ENCODE data around the gene ADK. TPM values are rescaled to one million over a fixed set of nuclear protein-coding genes. Genes with fewer than 3 reads are reported as not detected.

ADK gene
- total and polyA plus RNA-seq, 2 of the 4 experiments (the other 2 are of a cell fraction): 30.6 to 40.9 TPM

- no CpG with 5 or more reads among the region's 3 CpGs for WGBS, 2 experiments (ENCODE audit: extremely low coverage in 2 of 2, insufficient read length in 1 of 2)
- Histone ChIP-seq H3K23ac (ENCODE audit: low read depth, low read length) (no peak overlapping the region), H3K27ac (ENCODE audit: insufficient read depth, low read length) (no peak overlapping the region), H4K91ac (ENCODE audit: insufficient read depth, low read depth, low read length) (no peak overlapping the region), H2AK5ac (ENCODE audit: low read depth, low read length) (no peak overlapping the region), H3K36me3 (ENCODE audit: control insufficient read depth, insufficient read depth, low read length) (peaks cover 2% of the 10 kb centered on the region; the same call in 1 of the 2 replicates), H3K79me1 (ENCODE audit: low read depth in 1 of 2, low read length in 2 of 2) (no peaks in the 10 kb centered on the region), H2BK15ac (ENCODE audit: low read depth, low read length) (no peak overlapping the region), H3K4me2 (ENCODE audit: low read depth, low read length) (no peak overlapping the region), H4K20me1 (ENCODE audit: insufficient read depth, low read length) (no peaks in the 10 kb centered on the region), H3K9me3 (ENCODE audit: control insufficient read depth, insufficient read depth, low read length) (no peaks in the 10 kb centered on the region), H2AFZ (replicated peaks; ENCODE audit: low read length, poor library complexity) (no peak overlapping the region), H4K8ac (ENCODE audit: low read depth in 2 of 2, low read length in 2 of 2) (no peak overlapping the region), H3K14ac (replicated peaks; ENCODE audit: low read depth, low read length) (no peak overlapping the region), H3K4me3 (ENCODE audit: insufficient read depth, low read depth, low read length) (no peak overlapping the region), H2BK20ac (ENCODE audit: low read depth, low read length) (no peak overlapping the region), H3K9ac (ENCODE audit: low read depth, low read length) (no peak overlapping the region), H3K4ac (ENCODE audit: low read depth, low read length) (no peak overlapping the region), H3K56ac (ENCODE audit: extremely low read depth, insufficient read depth, low read length) (no peak overlapping the region), H2AK9ac (replicated peaks; ENCODE audit: low read depth, low read length, poor library complexity) (no peak overlapping the region), H3K27me3 (ENCODE audit: control insufficient read depth, insufficient read depth, low read length) (no peaks in the 10 kb centered on the region), H3K4me1 (ENCODE audit: control insufficient read depth, insufficient read depth, low read length) (no peaks in the 10 kb centered on the region), H3K18ac (ENCODE audit: low read depth, low read length) (no peak overlapping the region), H3K9me1 (ENCODE audit: insufficient read depth, low read length) (no peaks in the 10 kb centered on the region), H2BK5ac (ENCODE audit: low read depth, low read length, poor library complexity, severe bottlenecking) (no peak overlapping the region), H4K5ac (ENCODE audit: low read depth, low read length) (no peak overlapping the region), H2BK120ac (ENCODE audit: low read depth, low read length) (no peak overlapping the region)
- no TSS peak for BruUV-seq (replicated peaks)
- no peak for DNase-seq
- ChIA-PET POLR2A (ENCODE audit: unreplicated experiment) (no interaction called here), CTCF (no interaction called here)
- intact Hi-C loops (cut with micrococcal nuclease) (no loop called here), in situ Hi-C loops (cut with MboI; ENCODE audit: low sequenced_read_pairs) (no loop called here), dilution Hi-C loops (cut with HindIII; ENCODE audit: low sequenced_read_pairs, unreplicated experiment) (no loop called here)
- TF ChIP-seq, protein P1, sequence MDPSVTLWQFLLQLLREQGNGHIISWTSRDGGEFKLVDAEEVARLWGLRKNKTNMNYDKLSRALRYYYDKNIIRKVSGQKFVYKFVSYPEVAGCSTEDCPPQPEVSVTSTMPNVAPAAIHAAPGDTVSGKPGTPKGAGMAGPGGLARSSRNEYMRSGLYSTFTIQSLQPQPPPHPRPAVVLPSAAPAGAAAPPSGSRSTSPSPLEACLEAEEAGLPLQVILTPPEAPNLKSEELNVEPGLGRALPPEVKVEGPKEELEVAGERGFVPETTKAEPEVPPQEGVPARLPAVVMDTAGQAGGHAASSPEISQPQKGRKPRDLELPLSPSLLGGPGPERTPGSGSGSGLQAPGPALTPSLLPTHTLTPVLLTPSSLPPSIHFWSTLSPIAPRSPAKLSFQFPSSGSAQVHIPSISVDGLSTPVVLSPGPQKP (IDR thresholded peaks at IDR 0.05; ENCODE audit: borderline replicate concordance, low read depth, low read length): no peak
- TF ChIP-seq, protein P2, sequence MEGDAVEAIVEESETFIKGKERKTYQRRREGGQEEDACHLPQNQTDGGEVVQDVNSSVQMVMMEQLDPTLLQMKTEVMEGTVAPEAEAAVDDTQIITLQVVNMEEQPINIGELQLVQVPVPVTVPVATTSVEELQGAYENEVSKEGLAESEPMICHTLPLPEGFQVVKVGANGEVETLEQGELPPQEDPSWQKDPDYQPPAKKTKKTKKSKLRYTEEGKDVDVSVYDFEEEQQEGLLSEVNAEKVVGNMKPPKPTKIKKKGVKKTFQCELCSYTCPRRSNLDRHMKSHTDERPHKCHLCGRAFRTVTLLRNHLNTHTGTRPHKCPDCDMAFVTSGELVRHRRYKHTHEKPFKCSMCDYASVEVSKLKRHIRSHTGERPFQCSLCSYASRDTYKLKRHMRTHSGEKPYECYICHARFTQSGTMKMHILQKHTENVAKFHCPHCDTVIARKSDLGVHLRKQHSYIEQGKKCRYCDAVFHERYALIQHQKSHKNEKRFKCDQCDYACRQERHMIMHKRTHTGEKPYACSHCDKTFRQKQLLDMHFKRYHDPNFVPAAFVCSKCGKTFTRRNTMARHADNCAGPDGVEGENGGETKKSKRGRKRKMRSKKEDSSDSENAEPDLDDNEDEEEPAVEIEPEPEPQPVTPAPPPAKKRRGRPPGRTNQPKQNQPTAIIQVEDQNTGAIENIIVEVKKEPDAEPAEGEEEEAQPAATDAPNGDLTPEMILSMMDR (conservative IDR thresholded peaks at IDR 0.05; ENCODE audit: low read depth, low read length): no peak
- TF ChIP-seq FOS (IDR thresholded peaks at IDR 0.05; ENCODE audit: low read depth, low read length) (no peak), POLR2A (IDR thresholded peaks at IDR 0.05; ENCODE audit: low read depth, low read length) (no peak), BHLHE40 (IDR thresholded peaks at IDR 0.05; ENCODE audit: low read depth, low read length) (no peak), MAFK (IDR thresholded peaks at IDR 0.05; ENCODE audit: low read depth, low read length) (no peak), CEBPB (IDR thresholded peaks at IDR 0.05; ENCODE audit: low read depth, low read length) (no peak), SMC3 (IDR thresholded peaks at IDR 0.05; ENCODE audit: low read depth, low read length) (no peak), MAZ (IDR thresholded peaks at IDR 0.05; ENCODE audit: borderline replicate concordance, low read depth, low read length) (no peak), RCOR1 (IDR thresholded peaks at IDR 0.05; ENCODE audit: insufficient replicate concordance, low read length) (no peak), CHD1 (IDR thresholded peaks at IDR 0.05; ENCODE audit: low read depth, low read length) (no peak), RAD21 (IDR thresholded peaks at IDR 0.05; ENCODE audit: low read length) (no peak)
- TF ChIP-seq, protein P3, sequence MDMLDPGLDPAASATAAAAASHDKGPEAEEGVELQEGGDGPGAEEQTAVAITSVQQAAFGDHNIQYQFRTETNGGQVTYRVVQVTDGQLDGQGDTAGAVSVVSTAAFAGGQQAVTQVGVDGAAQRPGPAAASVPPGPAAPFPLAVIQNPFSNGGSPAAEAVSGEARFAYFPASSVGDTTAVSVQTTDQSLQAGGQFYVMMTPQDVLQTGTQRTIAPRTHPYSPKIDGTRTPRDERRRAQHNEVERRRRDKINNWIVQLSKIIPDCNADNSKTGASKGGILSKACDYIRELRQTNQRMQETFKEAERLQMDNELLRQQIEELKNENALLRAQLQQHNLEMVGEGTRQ (IDR thresholded peaks at IDR 0.05; ENCODE audit: low read depth, low read length): no peak
- ATAC-seq (ENCODE audit: low read depth): no peak
Observed at GRCh38 chr10:74576586-74576985, 425.6 kb downstream of the ADK start.

All from IMR-90 (cell line).